GM12874 (cell line): ENCODE data around the gene THOC6.

Experiments
- TF ChIP-seq, protein P1 (sequence below): IDR thresholded peaks from 2 replicates; pipeline ENCODE4 v1.5.1; 2011; ENCODE audit warnings: low read depth, mild to moderate bottlenecking, control low read depth, low read length, moderate library complexity; ENCODE audit not compliant: insufficient read depth

The THOC6 gene

DNA sequence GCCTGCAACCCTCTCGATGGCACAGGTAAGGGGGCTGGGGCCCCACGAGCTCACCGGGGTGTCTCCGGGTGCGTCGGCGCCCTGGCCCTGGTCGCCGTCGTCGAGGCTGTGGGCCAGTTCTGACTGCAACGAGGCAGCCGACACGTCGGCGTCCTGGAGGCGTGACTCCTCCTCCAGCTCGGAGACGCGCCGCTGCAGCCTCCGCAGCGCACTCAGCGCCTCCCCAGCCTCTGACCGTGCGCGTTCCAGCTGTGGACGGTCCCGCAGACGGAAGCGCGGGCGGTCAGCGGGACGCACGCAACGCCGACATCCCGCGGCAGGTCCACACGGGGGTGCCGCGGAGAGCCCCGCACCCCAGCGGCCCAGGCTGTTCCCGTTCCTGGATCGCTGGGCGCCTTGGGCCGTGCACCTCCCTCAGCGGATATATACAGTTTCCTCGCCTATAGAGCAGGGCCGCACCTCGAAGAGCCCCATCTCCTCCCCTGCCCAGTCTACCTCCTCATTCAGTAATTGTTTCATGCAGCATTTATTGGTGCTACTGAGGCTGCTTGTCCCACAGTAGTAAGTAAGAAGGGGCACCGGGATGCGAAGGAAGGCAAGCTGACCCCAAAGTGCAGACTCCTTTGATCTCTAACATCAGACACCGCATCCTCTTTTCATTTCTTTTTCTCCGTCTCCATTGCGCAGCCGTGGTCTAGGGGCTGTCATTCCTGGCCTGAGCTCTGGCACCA is 5.8 kb downstream of the THOC6 start:
- TF ChIP-seq, protein P1, sequence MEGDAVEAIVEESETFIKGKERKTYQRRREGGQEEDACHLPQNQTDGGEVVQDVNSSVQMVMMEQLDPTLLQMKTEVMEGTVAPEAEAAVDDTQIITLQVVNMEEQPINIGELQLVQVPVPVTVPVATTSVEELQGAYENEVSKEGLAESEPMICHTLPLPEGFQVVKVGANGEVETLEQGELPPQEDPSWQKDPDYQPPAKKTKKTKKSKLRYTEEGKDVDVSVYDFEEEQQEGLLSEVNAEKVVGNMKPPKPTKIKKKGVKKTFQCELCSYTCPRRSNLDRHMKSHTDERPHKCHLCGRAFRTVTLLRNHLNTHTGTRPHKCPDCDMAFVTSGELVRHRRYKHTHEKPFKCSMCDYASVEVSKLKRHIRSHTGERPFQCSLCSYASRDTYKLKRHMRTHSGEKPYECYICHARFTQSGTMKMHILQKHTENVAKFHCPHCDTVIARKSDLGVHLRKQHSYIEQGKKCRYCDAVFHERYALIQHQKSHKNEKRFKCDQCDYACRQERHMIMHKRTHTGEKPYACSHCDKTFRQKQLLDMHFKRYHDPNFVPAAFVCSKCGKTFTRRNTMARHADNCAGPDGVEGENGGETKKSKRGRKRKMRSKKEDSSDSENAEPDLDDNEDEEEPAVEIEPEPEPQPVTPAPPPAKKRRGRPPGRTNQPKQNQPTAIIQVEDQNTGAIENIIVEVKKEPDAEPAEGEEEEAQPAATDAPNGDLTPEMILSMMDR: no peak

DNA sequence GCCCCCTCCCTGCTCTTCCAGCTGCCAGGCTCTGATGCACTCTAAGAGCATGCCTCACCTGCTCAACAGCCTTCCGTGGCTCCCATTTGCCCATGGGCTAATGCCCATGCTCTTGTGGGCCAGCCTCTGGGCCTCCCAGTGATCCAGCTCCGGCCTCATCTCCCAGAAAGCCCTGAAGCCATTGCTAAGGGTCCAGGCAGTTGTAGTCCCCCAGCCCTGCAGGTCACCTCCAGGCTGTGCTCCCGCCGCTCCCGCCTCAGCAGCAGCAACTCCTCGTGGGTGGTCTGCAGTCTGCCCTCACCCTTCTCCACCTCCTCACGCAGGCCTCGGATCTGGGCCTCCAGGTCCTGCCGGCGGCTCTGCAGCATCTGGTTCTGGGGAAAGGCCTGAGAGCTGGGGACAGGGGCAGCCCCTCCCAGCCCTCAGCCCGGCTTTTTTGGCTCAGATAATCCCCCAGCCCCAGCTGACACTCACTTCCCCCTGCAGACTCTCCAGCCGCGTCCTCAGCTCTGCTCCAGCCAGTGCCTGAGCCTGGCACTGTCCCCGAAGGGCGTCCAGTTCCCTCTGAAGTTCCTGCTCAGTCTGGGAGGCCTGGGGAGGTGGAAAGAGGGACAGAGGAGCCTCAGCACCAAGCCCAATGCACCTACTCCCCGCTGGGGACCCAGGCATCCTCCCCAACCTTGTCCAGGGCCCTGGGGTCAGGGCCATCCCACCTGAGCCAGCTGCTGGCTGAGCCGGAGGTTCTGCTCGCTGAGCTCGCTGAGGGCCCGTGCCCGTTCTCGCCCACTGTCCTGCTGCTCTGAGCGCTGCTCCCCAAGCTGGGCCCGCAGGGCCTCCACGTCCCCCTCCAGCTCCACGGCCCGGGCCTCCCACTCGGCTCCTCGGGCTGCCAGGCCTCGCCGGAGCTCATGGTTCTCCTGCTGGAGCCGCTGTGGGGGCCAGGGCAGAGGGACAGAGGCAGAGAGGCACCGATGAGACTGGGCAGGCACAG is 6.7 kb downstream of the THOC6 start:
- TF ChIP-seq, protein P1: no peak

DNA sequence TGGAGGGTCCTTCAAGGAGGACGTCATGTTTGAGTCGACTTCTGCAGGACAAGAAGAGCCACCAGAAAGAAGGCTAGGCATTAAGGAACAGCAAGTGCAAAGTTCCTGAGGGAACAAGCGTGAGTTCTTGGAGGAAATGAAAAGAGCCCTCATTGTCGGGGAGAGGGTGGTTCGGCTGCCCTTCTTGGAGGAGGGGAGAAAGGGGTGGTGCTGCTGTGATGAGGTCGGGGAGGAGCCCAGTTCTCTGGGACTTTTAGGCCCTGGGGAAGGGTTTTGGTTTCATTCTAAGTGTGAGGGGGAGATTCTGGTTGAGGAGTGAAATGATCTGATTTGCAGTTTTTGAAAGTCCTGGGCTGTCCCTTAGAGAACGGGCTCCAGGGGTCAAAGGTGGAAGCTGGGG is 8.8 kb downstream of the THOC6 start:
- TF ChIP-seq, protein P1: no peak

DNA sequence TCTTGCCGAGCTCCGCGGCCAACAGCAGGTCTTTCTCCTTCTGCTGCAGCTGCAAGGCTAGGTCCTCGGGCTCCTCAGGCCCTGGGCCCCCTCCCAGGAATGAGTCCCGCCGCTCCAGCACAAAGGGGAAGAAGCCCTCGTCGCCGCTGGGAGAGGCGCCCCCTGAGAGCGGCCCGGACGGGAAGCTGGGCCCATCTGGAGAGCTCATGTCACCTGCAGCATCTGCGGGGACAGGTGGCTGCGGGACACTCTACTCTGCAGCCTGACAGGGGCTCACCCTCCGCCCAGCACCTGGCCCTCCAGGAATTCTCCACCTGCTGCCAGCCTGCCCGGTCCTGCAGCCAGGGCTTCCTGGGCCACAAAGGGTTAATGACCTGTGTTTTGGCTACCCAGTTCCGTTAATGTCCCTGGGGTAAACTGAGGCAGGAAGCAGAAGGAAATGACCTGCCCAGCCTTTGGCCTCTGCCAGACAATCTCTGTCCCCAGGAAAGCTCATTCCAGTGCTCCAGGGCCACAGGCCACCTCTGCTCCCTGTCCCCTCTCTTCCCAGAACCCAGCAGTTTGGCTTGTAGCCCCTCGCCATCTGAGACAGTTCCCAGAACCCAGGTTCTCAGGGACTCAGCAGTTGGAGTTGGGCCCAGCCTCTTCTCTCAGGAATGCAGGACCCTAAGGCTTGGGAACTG is 11.6 kb downstream of the THOC6 start:
- TF ChIP-seq, protein P1: no peak

DNA sequence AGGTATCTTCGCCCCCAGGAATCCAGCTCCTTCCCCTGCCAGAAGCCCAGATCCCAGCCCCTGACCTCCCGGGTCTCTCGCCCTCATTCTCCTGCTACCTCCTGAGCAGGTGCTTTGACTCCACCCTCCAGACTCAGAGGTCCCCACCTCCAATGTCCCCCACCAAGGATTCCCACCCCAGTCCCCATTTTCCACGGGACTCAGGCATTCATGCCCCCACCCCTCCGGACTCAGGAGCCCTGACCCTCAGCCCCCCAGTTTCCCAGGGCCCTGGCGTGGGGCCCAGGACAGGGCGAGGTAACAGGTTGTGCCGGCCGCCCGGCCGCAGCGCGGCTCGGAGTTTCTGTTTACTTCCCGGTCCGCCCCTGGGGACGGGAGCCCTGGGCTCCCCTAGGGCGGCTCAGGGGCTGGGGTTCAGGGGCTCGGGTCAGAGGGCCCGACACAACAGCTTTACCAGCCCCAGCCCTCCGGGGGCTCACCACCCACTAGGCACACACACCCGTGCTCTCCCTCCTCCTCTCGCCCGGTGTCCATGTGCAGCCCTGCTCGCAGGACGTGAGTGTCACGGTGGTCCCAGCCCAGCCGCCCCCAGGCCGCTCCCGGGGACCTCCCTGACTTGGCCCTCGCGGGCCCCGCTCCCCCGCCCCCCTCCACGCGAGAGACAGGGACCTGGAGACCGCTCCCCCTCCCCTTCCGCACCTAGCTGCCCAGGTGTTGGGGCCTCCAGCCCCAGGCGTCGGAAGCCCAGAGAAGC is 12.3 kb downstream of the THOC6 start:
- TF ChIP-seq, protein P1: no peak

DNA sequence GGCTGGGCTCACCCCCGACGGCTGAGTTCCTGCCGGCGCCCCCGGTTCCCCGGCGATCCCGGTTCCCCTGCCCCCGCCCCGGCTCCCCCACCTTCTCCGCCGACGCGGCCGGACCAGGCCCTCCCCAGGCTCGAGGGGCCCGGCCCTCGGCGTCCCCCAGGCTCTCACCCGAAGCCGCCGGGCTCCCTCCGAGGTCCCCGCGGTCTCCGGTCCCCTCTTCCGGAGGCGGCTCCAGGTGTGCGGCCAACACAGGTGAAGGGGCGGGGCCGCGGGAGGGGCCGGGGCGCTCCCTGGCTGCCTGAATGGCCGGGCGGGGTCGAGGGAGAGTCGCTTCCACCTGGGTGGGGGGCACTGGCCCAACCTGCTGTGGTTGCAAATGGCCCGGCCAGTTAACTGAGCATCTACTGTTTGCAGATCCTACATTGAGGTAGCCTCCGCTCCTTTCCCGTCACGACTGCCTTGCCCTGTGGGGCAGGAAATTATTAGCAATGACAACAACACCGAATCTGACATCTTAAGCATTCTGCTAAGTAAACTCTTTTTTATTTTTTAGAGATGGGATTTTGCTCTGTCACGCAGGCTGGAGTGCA is 13.0 kb downstream of the THOC6 start, which contains the start of gene BICDL2:
TSS of gene BICDL2 (minus strand) at position 219 of the 590 bp plus-strand sequence. CDS start 1,448 bp downstream, outside the sequence.
- TF ChIP-seq, protein P1: no peak
